ENCODE measurements around the gene ENOX1.

- no peak for TF ChIP-seq POLR2AphosphoS5 (IDR thresholded peaks at IDR 0.05; ENCODE audit: low read depth, low read length)
- no peak for TF ChIP-seq CTCF (IDR thresholded peaks at IDR 0.05; ENCODE audit: control extremely low read depth in 1 of 3, insufficient read depth in 1 of 3, low read depth in 1 of 3, low read length in 3 of 3)
- no peak for TF ChIP-seq E2F6 (IDR thresholded peaks at IDR 0.05)
- no peak for TF ChIP-seq SRF (IDR thresholded peaks at IDR 0.05; ENCODE audit: low read depth, low read length)
Observed at GRCh38 chr13:43185226-43185625, 601.5 kb downstream of the ENOX1 start.

Data from H1 (cell line).